ENCODE measurements around the gene CREBBP. TPM values are rescaled to one million over a fixed set of nuclear protein-coding genes. Genes with fewer than 3 reads are reported as not detected.
"Not testable (repeated sequence)": the region's sequence is repeated elsewhere in the genome, so short reads cannot be mapped to it uniquely, and the experiment has no call there.

The CREBBP gene
- total RNA-seq, 1 donor from 2014 or later, result 72.8 TPM

DNA sequence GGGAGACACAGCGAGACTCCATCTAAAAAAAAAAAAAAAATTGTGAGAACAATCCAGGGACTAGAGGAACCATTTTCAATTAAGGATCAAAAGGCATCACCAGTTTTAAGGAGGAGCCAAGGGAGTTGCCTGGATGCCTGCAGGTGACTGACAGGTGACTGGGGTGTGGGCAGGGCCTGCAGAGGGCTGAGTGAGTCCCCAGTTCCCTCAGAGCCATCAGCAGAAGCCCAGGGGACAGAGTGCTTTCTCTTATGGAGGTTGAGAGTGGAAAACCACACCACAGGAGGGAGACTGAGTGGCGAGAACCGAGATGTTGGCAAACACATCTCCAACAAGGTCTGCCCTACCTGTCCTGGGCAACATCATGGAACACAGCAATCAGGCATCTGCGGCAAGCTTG is 27.1 kb upstream of the CREBBP start:
- DNase-seq, result peak; percentile 19
- no peaks in the 10 kb centered on the region for H3K4me1 ChIP-seq
- no peaks in the 10 kb centered on the region for H3K9me3 ChIP-seq
- ATAC-seq, result no peak
- TF ChIP-seq, protein P1, sequence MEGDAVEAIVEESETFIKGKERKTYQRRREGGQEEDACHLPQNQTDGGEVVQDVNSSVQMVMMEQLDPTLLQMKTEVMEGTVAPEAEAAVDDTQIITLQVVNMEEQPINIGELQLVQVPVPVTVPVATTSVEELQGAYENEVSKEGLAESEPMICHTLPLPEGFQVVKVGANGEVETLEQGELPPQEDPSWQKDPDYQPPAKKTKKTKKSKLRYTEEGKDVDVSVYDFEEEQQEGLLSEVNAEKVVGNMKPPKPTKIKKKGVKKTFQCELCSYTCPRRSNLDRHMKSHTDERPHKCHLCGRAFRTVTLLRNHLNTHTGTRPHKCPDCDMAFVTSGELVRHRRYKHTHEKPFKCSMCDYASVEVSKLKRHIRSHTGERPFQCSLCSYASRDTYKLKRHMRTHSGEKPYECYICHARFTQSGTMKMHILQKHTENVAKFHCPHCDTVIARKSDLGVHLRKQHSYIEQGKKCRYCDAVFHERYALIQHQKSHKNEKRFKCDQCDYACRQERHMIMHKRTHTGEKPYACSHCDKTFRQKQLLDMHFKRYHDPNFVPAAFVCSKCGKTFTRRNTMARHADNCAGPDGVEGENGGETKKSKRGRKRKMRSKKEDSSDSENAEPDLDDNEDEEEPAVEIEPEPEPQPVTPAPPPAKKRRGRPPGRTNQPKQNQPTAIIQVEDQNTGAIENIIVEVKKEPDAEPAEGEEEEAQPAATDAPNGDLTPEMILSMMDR (IDR thresholded peaks at IDR 0.05), result no peak
- intact Hi-C loops (cut with DNase I), result no loop called here
- no peaks in the 10 kb centered on the region for H3K36me3 ChIP-seq
- H3K27me3 ChIP-seq, result no peaks in the 10 kb centered on the region
- no peak overlapping the region for H3K4me3 ChIP-seq
- no peak overlapping the region for H3K27ac ChIP-seq

DNA sequence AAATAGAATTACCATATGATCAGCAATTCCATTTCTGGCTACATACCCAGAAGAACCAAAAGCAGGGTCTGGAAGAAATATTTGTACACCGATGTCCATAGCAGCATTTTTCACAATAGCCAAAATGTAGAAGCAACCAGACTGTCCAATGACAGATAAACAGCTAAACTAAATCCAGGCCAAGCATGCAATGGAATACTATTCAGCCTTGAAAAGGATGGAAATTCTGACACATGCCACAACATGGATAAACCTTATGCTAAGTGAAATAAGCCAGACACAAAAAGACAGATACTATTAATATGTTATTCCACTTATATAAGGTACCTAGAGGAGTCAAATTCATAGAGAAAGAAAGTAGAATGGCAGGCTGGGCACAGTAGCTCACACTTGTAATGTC is 25.9 kb upstream of the CREBBP start:
- TF ChIP-seq, protein P1 (IDR thresholded peaks at IDR 0.05), result no peak
- DNase-seq (no peak), ATAC-seq (no peak)
- Histone ChIP-seq H3K27ac (no peak overlapping the region), H3K36me3 (no peaks in the 10 kb centered on the region), H3K4me3 (no peak overlapping the region), H3K4me1 (no peaks in the 10 kb centered on the region), H3K9me3 (no peaks in the 10 kb centered on the region), H3K27me3 (no peaks in the 10 kb centered on the region)
- intact Hi-C loops (cut with DNase I), result no loop called here

DNA sequence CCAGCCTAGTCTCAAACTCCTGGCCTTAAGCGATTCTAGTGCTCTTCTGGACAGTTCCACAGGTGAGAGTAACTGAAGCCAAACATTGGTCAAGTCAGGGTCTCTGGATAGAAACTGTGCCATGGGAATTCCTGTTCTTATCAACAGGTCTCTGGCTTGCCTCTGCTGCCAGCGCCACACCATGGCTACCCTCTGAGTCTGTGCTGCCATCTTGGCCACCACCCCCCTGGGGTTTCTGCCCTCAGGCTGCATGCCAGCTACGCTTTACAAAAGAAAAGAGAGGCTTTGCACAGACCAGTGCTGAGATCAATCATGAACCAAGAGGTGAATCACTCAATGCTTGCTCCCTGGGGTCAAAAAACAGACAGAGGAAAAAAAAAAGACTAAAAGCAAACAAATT is 24.4 kb upstream of the CREBBP start:
- Histone ChIP-seq H3K4me1 (no peaks in the 10 kb centered on the region), H3K27me3 (no peaks in the 10 kb centered on the region), H3K9me3 (no peaks in the 10 kb centered on the region), H3K27ac (no peak overlapping the region), H3K4me3 (no peak overlapping the region), H3K36me3 (no peaks in the 10 kb centered on the region)
- DNase-seq, result no peak
- no peak for ATAC-seq
- TF ChIP-seq, protein P1 (IDR thresholded peaks at IDR 0.05), result no peak
- intact Hi-C loops (cut with DNase I), result no loop called here

DNA sequence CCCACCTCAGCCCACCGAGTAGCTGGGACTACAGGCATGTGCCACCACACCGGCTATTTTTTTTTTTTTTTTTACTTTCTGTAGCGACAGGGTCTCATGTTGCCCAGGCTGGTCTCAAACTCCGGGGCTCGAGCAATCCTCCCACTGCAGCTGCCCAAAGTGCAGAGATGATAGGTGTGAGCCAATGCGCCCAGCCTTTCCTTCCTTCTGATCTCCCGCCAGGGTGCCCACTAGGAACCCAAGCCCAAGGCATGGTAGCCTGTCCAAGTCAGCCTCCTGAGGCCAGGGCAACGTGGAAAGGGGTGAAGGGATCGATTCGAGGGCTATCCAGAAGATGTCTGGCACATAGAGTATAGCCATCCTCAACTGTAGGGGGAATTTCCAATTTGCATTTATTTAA is 9.6 kb upstream of the CREBBP start:
- ATAC-seq, result no peak
- TF ChIP-seq, protein P1 (IDR thresholded peaks at IDR 0.05), result no peak
- no peaks in the 10 kb centered on the region for H3K4me1 ChIP-seq
- H3K9me3 ChIP-seq, result no peaks in the 10 kb centered on the region
- H3K27ac ChIP-seq, result no peak overlapping the region
- H3K4me3 ChIP-seq, result no peak overlapping the region
- intact Hi-C loops (cut with DNase I), result no loop called here
- H3K27me3 ChIP-seq, result no peaks in the 10 kb centered on the region
- peak; percentile 19 for DNase-seq
- no peaks in the 10 kb centered on the region for H3K36me3 ChIP-seq

DNA sequence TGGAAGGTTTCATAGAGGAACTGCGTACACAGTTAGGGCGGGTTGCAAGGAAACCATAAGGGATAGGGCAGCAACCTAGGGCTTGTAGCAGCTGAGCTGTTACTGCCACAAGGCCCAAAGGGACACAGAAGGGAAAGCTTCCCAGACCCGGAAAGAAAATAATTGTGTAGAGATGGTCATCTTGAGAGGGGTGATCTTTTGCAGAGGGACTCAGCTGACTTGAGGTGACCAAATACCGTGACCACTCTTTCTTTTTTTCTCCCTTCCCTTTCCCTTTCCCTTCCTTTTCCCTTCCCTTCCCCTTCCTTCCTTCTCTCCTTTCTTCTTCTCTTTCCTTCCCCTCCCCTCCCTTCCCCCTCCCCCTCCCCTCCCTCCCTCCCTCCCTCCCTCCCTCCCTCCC is 8.5 kb upstream of the CREBBP start:
- H3K36me3 ChIP-seq, result no peaks in the 10 kb centered on the region
- H3K4me1 ChIP-seq, result no peaks in the 10 kb centered on the region
- intact Hi-C loops (cut with DNase I), result no loop called here
- TF ChIP-seq, protein P1 (IDR thresholded peaks at IDR 0.05), result no peak
- no peak overlapping the region for H3K27ac ChIP-seq
- DNase-seq (no peak), ATAC-seq (no peak)
- H3K4me3 ChIP-seq, result no peak overlapping the region
- H3K9me3 ChIP-seq, result no peaks in the 10 kb centered on the region
- H3K27me3 ChIP-seq, result no peaks in the 10 kb centered on the region

DNA sequence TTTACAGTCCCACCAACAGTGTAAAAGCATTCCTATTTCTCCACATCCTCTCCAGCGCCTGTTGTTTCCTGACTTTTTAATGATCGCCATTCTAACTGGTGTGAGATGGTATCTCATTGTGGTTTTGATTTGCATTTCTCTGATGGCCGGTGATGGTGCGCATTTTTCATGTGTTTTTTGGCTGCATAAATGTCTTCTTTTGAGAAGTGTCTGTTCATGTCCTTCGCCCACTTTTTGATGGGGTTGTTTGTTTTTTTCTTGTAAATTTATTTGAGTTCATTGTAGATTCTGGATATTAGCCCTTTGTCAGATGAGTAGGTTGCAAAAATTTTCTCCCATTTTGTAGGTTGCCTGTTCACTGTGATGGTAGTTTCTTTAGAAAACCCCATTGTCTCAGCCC is 5.5 kb upstream of the CREBBP start:
- H3K27ac ChIP-seq; H3K36me3 ChIP-seq; ATAC-seq; H3K27me3 ChIP-seq; H3K4me3 ChIP-seq; H3K9me3 ChIP-seq; H3K4me1 ChIP-seq; intact Hi-C loops (cut with DNase I); DNase-seq: not testable (repeated sequence)
